M059J (cell line): ENCODE measurements around the gene RASA1. TPM values are rescaled to one million over a fixed set of nuclear protein-coding genes. Genes with fewer than 3 reads are reported as not detected.

Experiments used
- DNase-seq: peaks from one replicate; pipeline ENCODE4 v3.0.0-alpha.2; 2012; ENCODE audit warnings: low read depth
- total RNA-seq: library from RNA; depleted of rRNA; stranded (reverse); fragments of >200 nt; shearing (Covaris generic); gene quantifications from 2 replicates; pipeline ENCODE4 v1.2.3, GENCODE V29; 2014

RASA1 gene
- total RNA-seq, 1 experiment from 2014 or later: 31.3 TPM

GRCh38 chr5:87361031-87361445 is 93.4 kb downstream of the RASA1 start:
- DNase-seq: no peak

GRCh38 chr5:87361536-87362213 is 94.0 kb downstream of the RASA1 start:
- no peak for DNase-seq

- no peak for DNase-seq
Measured at GRCh38 chr5:87367243-87367642, 99.6 kb downstream of the RASA1 start.

- no peak for DNase-seq
Measured at GRCh38 chr5:87368601-87369000, 100.9 kb downstream of the RASA1 start.

- DNase-seq: no peak
Measured at GRCh38 chr5:87369431-87369830, 101.7 kb downstream of the RASA1 start.

- DNase-seq: no peak
Measured at GRCh38 chr5:87372705-87373104, 105.0 kb downstream of the RASA1 start.

- no peak for DNase-seq
Measured at GRCh38 chr5:87382224-87382623, 114.5 kb downstream of the RASA1 start.

GRCh38 chr5:87383216-87383615 is 115.5 kb downstream of the RASA1 start:
- DNase-seq: peak; percentile 56

GRCh38 chr5:87385802-87386201 is 118.1 kb downstream of the RASA1 start:
- no peak for DNase-seq

- DNase-seq: no peak
Measured at GRCh38 chr5:87388129-87388528, 120.4 kb downstream of the RASA1 start.

- no peak for DNase-seq
Measured at GRCh38 chr5:87389296-87390034, 121.8 kb downstream of the RASA1 start.

GRCh38 chr5:87390075-87390474 is 122.4 kb downstream of the RASA1 start:
- DNase-seq: peak; percentile 6

GRCh38 chr5:87390576-87391199 is 123.0 kb downstream of the RASA1 start:
- DNase-seq: no peak

- no peak for DNase-seq
Measured at GRCh38 chr5:87392170-87392569, 124.5 kb downstream of the RASA1 start.

- DNase-seq: no peak
Measured at GRCh38 chr5:87392801-87393200, 125.1 kb downstream of the RASA1 start.

- peak; percentile 78 for DNase-seq
Measured at GRCh38 chr5:87393331-87393730, 125.6 kb downstream of the RASA1 start.

GRCh38 chr5:87394411-87395165 is 126.9 kb downstream of the RASA1 start:
- DNase-seq: peak; percentile 70

GRCh38 chr5:87398981-87399614 is 131.4 kb downstream of the RASA1 start:
- DNase-seq: no peak

- DNase-seq: no peak
Measured at GRCh38 chr5:87399720-87400119, 132.0 kb downstream of the RASA1 start.

GRCh38 chr5:87400305-87400899 is 132.7 kb downstream of the RASA1 start:
- DNase-seq: peak; percentile 52

- no peak for DNase-seq
Measured at GRCh38 chr5:87401626-87402025, 133.9 kb downstream of the RASA1 start.
